ENCODE measurements around the gene NCOR2.

The NCOR2 gene

GRCh38 chr12:124566997-124567672 lies at the start of gene NCOR2:
TSS of gene NCOR2 (minus strand) at chr12:124567612. CDS start at chr12:124495251, 72,361 bp downstream.
- DNase-seq: peak; percentile 71 to 76

GRCh38 chr12:124616394-124617221 lies 49.2 kb upstream of the NCOR2 start:
- DNase-seq: no peak

- DNase-seq: no peak
These were observed 47.3 kb upstream of the NCOR2 start for GRCh38 chr12:124614512-124615292.

GRCh38 chr12:124613151-124613585 lies 45.8 kb upstream of the NCOR2 start:
- DNase-seq: no peak

GRCh38 chr12:124612410-124612680 lies 44.9 kb upstream of the NCOR2 start:
- no peak for DNase-seq

GRCh38 chr12:124611559-124612409 lies 44.4 kb upstream of the NCOR2 start:
- no peak for DNase-seq

GRCh38 chr12:124610629-124611558 lies 43.5 kb upstream of the NCOR2 start:
- DNase-seq: no peak

GRCh38 chr12:124610021-124610612 lies 42.7 kb upstream of the NCOR2 start:
- no peak for DNase-seq

- peak; percentile 72 to 73 for DNase-seq
These were observed 41.9 kb upstream of the NCOR2 start for GRCh38 chr12:124609041-124609989.

GRCh38 chr12:124608450-124608870 lies 41.0 kb upstream of the NCOR2 start:
- no peak for DNase-seq

GRCh38 chr12:124607681-124608425 lies 40.4 kb upstream of the NCOR2 start:
- DNase-seq: no peak

- DNase-seq: no peak
These were observed 38.7 kb upstream of the NCOR2 start for GRCh38 chr12:124605883-124606774.

GRCh38 chr12:124605150-124605882 lies 37.9 kb upstream of the NCOR2 start:
- no peak for DNase-seq

- no peak for DNase-seq
These were observed 36.9 kb upstream of the NCOR2 start for GRCh38 chr12:124604264-124604680.

- DNase-seq: no peak
These were observed 36.4 kb upstream of the NCOR2 start for GRCh38 chr12:124603831-124604251.

- DNase-seq: no peak
These were observed 35.7 kb upstream of the NCOR2 start for GRCh38 chr12:124603100-124603541.

GRCh38 chr12:124601706-124602105 lies 34.3 kb upstream of the NCOR2 start:
- no peak for DNase-seq
